A549 treated with AZD2906 at 1 μM for 4 hours (cell line): ENCODE data around the gene KISS1. TPM values are rescaled to one million over a fixed set of nuclear protein-coding genes. Genes with fewer than 3 reads are reported as not detected.

Experiments used
- total RNA-seq: library from RNA; stranded (reverse); fragments of 200-300 nt; extraction: Qiagen RNA extraction; gene quantifications from 5 replicates; pipeline ENCODE4 v1.2.3, GENCODE V29; 2022

Gene KISS1, protein sequence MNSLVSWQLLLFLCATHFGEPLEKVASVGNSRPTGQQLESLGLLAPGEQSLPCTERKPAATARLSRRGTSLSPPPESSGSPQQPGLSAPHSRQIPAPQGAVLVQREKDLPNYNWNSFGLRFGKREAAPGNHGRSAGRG
- 0.36 to 0.70 TPM (median 0.49 TPM) in 4 of 5 replicates, not detected in the other for total RNA-seq

DNA sequence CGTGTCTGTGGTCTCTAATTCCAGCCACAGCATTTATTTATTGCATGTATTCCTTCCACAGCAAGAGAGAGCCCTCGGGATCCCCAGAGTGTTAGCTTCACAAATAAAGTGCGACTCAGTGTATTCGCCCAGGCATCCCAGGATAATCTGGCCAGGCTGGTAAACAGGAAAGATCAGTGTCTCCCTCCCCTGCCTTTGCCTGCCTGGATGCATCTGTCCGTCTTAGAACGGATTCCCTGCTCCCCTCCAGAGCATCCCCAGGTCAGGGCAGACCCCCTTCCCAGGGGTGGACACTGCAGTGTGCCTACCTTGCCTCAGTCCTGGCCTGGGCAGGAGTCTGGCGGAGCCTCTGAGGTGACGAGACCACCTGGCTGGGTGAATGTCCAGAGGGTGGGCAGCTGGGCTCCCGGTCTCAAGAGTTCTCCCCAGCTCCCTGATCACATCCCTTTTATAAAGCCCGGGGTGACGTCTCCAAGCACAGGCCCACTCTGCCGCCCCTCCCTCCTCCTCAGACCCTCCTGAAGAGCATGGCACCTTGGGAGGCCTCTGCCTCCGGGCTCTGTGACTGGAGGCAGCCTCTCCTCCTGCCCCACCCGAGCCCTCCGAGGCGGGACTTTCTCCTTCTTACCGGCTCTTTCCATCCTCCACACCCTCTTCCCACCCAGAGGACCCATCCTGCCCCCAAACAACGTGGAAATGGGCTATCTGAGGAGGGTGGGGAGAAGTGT, at the start of gene KISS1:
Gene KISS1 (minus strand): TSS at position 424 of the 728 bp plus-strand sequence. CDS start 3,615 bp downstream, outside the sequence.

DNA sequence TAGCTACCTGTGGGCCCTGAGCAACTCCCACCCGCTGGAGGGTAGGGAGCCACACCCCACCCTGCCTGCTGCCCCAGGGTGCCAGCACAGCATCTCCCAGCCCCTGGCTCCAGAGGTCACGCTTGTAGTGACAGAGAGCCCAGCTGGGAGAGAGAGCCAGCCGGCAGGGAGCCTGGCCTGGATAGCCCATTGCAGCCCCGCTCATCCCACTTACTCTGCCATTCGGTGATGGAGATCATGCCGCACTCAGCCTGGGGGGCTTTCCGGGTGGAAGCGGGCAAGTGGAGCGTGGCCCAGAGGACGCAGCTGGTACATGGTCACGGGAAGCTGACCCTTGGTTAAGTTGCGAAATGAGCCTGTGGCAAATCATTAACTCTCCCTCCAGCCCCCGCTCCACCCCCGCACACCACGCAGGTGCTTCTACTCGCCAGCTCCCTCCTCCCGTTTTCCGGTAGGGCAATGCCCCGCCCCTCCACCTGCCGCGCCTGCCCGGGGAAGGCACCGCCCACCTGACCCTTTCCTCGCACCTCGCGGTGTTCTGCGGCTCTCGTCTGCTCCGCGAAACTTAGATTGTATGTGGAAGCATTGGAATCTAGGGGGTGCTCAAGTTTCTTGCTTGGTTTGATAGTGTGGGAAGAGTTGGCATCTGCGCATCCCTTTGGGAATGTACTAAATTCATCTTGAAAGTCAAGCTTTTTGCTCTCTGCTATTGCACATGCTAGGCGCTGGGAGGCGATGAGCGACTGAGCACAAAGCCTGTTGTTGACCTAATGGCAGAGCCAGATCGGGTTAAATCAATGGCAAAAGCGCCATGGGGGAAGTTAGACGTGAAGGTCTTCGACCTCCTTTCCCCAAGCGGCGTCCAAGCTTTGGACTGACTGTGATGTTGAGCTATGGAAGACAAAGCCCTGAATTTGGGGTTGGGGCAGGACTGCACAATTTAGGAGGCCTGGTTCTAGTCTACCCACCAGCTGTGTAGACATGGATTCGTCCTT, 17.7 kb upstream of the KISS1 start, which contains the start of gene GOLT1A:
Gene GOLT1A (minus strand): TSS at position 321 of the 995 bp plus-strand sequence. CDS start 82 bp downstream, at position 239.

DNA sequence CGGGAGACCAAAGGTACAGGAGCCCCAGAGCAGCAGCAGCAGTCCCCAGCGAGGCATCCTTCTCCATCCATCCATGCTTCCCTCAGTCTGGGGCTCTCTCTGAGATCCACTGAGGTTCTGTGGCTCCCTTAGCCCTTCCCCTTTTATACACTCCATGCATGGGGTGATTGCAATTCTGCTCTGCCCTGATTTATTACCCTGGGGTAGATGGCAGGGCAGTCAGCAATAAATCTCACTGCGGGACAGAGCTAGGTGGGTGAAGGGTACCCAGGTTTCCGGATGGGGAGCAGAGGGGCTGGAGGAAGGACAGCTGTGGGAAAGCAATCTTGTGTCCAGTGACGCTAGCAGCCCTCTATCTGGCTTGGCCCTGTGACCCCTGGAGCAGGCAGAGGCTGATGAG, 30.1 kb downstream of the KISS1 start, which contains the start of gene REN:
Gene REN (minus strand): TSS at position 119 of the 400 bp plus-strand sequence. CDS start 44 bp downstream, at position 75.

DNA sequence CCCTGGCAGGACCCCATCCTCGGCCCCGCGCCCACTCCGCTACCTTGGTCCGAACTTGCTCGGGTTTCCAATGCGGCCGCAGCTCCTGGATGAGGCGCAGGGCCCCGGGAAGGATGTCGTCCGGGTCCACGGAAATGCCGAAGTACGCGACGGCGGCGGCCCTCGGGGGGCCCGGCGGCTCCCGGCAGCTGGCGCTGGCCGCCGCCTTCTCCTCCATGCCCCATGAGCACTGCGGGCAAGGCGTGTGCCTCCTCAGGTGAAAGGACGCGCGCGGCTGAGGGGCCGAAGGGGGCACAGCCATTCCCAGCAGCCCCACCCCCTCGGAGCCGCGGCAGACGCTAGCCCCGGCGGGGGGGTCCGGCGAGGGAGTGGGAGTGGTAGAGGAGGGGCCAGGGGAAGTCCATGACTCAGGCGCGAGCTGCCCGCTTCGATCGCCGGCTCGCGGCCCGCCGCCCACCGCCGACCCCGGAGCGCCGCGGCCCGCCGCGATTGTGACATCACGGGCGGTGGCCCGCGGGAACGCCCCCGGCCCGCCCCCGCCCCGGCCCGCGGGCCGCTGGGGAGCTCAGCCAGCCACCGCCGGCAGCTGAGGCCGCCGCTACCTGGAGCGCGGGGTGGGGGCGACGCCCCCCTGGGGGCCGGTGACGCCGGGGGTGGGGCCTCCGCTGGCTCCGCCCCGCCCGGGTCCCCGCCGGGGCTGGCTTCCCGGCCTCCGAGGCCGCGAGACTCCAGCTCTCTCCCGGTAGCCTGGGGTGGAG, 44.6 kb downstream of the KISS1 start, which contains the start of gene ETNK2:
Gene ETNK2 (minus strand): TSS at position 493 of the 758 bp plus-strand sequence. CDS start 192 bp downstream, at position 301.

Other genes starting within 250 kb of the KISS1 start
- gene SOX13, start 123.4 kb downstream of the KISS1 start, total RNA-seq = 19.7 to 24.6 TPM (median 23.9 TPM) in 5 replicates
- gene ETNK2, start 44.4 kb downstream of the KISS1 start, total RNA-seq = 21.2 to 27.6 TPM (median 23.9 TPM) in 5 replicates
- not detected in 5 replicates for gene REN, start 30.2 kb downstream of the KISS1 start, total RNA-seq
- 3.3 to 7.0 TPM (median 5.1 TPM) in 5 replicates for gene GOLT1A, start 17.5 kb upstream of the KISS1 start, total RNA-seq
- 30.7 to 35.1 TPM (median 33.3 TPM) in 5 replicates for gene PLEKHA6, start 163.4 kb upstream of the KISS1 start, total RNA-seq
- gene PPP1R15B, start 215.3 kb upstream of the KISS1 start, total RNA-seq = 26.1 to 37.1 TPM (median 27.3 TPM) in 5 replicates